HuH-7.5 (cell line): ENCODE data around the gene ST6GALNAC2.
"Not testable (repeated sequence)": the region's sequence is repeated elsewhere in the genome, so short reads cannot be mapped to it uniquely, and the experiment has no call there.

Source experiments
- DNase-seq: peaks from one replicate; pipeline ENCODE4 v3.0.0; 2011; ENCODE audit warnings: low spot score

Gene ST6GALNAC2

GRCh38 chr17:76570457-76570856 lies 15.2 kb downstream of the ST6GALNAC2 start:
- DNase-seq, result no peak

DNA sequence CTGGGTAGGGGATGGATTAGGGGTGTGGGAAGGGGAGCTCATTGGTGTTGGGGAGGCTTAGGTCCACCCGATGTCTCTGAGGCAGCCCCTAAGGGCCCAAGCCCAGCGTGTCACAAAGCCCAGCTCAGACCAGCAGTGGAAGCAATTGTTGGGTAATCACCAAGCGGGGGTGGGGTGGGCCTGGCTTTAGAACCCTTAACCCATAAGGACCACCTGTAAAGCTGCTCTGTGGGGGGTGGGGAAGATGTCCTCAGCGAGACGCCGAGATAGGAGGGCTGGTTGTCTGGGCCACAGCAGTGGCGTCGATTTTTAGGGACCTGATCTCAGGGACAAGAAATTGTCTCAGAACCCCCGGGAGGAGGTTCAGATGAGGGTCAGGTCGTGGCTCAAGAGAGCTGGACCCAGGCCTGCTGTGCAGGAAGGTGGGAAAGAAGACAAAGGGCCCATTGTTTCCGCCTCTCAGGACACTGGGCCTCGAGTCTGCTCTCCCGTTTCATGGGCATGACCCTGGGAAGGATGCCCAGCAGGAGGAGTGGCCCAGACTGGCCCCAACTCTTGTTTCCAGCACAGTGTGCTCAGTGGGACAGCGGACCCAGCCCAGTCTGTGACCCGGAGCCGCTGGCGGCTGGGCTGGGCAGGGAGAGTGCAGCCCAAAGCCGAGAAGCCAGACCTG lies 15.9 kb downstream of the ST6GALNAC2 start:
- DNase-seq, result no peak

DNA sequence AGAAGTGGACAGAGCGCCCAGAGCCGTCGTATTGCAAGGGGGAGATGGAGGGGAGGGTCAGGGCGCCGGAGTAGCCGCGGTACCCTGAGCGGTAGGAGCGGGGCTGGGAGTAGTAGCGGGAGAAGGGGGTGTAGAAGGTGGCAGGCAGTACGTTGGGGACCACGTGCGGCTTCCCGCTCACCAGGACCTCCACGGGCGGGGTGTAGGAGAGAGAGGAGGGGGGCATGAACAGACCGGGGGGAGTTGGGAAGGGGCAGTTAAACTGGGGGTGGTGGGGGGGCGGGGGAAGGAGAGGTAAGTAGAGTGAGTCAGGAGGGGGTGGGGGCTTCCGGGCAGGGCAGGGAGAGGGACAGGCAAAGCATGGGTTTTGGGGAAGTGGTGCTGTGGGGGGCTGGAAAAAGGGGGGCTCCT lies 16.8 kb downstream of the ST6GALNAC2 start:
- DNase-seq, result no peak

GRCh38 chr17:76567634-76568432 lies 17.8 kb downstream of the ST6GALNAC2 start:
- DNase-seq, result no peak

- DNase-seq, result no peak
Observed at GRCh38 chr17:76566988-76567431, 18.6 kb downstream of the ST6GALNAC2 start.

DNA sequence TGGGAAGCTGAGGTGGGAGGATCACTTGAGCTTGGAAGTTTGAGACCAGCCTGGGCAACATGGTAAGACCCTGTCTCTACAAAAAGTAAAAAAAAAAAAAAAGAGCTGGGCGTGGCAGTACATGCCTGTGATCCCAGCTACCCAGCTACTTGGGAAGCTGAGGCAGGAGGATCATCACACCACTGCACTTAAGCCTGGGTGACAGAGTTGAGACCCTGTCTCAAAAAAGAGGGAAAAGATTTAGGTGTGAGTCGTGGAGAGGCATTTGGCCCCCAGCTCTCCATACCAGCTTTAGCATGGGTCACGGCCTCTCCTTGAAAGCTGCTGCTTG lies 19.1 kb downstream of the ST6GALNAC2 start:
- no peak for DNase-seq

DNA sequence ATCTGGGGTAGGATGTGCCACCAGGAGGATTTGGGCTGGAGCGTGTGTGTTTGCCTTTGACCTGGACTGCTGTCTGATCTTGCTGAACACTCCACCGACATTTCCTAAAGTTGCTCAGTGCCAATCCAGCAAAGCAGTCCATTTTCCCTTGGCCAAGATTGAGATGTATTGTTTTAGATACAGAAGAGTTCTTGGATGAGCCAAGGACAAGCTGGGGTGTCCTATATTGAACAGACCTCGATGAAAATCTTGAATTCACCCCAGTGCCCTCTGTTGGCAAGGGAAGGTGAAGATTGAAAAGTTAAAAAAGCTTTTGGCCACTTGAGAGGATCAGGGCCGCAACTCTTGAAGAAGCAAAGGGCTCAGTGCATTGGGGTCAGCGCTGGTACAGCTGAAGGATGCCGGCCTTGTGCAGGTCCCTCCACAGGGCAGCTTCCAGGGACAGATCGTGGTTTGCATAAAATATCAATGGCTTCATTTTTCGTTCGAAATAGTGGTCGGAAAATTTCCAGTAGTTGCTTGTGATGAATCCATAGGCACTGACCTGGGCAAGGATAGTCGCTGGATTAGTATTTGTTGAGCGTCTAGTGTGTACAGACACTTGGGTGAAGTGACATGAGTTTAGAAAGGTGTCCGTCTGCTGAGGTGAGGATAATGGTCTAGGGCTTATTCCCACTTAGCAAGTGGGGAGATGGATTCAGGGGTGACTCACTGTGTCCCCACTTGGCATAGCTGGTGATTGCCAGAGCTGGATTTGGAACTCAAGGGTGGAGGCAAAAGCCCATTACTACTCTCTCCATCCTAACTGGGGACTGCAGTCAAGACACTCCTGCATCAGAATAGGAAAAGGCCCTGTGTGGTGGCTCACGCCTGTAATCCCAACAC lies 19.7 kb downstream of the ST6GALNAC2 start:
- DNase-seq, result no peak

- not testable (repeated sequence) for DNase-seq
Observed at GRCh38 chr17:76564991-76565727, 20.5 kb downstream of the ST6GALNAC2 start.

- not testable (repeated sequence) for DNase-seq
Observed at GRCh38 chr17:76563359-76563758, 22.3 kb downstream of the ST6GALNAC2 start.

DNA sequence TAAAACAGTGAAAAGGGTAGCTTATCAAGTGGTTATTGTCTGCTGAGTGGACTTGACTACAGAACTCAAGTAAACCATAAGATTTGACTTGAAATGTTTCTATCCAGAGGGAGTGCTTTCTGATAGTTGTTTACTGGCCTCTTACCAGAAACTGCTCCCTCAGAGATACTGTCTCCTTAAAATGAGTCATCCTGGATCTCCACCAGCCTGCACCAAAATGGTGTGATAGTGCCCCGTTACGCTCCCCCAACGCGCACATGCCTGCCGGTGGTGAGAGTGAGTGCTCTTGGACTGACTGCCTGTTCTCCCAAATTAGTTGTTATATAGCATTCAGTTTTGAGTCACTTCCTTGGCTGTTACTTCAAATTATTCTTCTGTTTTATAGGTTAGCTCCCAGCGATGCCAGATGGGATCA lies 22.9 kb downstream of the ST6GALNAC2 start:
- no peak for DNase-seq

DNA sequence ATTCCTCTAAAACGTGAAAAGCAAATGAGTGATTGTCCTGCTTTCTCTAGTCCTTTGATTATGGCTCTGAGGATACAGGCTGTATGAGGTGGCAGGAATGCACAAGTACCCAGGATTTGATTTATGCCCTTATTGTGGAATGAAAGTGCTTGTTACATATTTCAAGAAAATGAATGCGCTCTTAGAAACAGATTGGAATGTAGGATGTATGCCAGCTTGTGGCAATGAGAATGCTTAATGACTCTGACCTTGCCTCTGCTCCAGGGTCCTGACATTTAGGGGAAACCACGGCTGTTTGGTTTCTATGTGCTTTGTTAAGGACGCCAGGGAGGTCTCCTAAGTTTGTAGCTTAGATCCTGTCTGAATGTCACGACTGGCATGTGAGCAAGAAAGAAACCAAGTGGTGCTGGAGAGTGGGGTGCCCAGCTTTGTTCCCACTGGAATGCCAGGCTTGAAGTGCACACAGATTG lies 23.8 kb downstream of the ST6GALNAC2 start:
- no peak for DNase-seq

DNA sequence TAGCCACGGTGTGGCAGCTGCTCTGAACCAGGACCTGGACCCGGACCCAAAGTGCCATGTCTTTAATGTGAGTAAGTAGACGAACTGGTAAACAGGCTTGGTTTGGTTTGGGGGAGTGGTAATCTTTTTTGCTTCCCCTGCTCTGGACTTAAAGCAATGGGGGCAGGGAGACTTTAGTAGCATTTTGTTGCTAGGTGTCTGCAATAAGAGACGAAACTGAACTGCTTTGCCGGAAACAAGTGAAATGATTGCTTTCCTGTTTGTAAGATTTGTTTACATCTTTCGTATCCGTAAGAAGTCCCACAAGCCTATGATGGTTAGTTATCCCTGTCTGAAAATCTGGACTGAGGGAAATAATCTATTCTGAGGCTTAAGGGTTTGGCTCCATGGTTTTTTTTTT lies 24.3 kb downstream of the ST6GALNAC2 start:
- DNase-seq, result no peak

- DNase-seq, result no peak
Observed at GRCh38 chr17:76560877-76561221, 24.8 kb downstream of the ST6GALNAC2 start.

DNA sequence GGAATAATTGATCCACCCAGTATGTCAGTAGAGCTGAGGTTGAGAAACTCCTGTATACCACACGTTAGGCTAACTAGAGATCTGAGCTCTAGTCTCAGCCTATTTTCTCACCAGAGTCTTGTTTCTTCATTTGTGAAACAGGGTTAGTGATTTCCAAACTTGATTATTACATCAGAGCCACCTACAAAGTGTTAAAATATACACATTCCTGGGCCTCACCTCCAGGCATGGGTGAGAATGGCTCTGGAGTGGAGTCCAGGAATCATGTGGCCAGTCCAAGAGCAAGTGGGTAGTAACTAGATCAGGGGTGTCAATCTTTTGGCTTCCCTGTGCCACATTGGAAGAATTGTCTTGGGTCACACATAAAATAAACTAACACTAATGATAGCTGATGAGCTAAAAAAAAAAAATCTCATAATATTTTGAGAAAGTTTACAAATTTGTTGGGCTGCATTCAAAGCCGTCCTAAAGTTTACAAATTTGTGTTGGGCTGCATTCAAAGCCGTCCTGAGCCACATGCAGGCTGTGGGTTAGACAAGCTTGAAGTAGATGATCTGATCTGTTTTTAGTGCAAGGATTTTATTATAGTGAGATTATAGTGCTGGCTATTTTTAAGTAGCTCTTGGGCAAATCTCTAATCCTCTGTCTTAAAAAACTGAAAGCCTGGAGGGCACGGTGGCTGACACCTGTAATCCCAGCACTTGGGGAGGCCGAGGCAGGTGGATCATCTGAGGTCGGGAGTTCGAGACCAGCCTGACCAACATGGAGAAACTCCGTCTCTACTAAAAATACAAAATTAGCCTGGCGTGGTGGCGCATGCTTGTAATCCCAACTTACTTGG lies 25.4 kb downstream of the ST6GALNAC2 start:
- DNase-seq, result no peak

- not testable (repeated sequence) for DNase-seq
Observed at GRCh38 chr17:76559460-76559859, 26.2 kb downstream of the ST6GALNAC2 start.

DNA sequence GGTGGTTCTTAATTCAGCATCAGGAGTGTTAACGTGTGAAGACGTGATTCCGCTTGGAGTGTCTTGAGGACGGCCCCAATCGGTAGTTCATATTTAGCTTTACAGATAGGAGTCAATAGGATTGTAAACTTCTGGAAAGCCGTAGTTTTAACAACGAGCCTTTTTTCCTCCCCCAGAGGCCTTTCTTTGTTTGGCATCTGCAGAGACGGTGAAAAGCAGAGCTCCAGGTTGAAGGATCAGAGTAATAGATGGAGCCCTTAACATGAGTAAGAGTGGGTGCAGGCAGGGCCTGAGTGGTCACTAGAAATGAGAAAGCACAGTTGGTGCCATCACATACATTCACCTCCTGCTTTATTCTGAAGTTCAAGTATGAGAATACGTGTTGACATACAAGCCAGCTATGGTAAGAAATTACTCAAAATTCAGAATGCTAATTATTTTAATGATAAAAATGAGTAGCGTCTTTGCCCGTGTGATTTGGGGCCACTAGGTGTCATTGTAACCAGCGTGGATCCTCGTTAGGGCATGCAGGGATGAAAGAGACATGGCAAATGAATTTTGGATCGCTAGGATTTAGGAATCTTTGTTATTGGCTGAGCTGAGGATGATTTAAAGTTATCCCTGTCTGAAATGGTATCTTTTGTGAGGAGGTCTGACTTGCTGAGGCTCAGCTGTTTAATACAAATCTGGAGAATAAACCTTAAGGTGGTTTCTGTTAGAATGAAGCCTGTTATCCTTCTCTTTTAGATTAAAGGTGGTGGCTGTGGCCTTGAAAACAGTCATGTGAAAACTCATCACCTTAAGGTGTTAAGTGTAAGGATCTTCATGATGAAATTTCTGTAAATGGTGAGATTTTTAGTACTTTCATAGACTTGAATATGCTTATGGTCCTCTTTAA lies 27.2 kb downstream of the ST6GALNAC2 start:
- no peak for DNase-seq

DNA sequence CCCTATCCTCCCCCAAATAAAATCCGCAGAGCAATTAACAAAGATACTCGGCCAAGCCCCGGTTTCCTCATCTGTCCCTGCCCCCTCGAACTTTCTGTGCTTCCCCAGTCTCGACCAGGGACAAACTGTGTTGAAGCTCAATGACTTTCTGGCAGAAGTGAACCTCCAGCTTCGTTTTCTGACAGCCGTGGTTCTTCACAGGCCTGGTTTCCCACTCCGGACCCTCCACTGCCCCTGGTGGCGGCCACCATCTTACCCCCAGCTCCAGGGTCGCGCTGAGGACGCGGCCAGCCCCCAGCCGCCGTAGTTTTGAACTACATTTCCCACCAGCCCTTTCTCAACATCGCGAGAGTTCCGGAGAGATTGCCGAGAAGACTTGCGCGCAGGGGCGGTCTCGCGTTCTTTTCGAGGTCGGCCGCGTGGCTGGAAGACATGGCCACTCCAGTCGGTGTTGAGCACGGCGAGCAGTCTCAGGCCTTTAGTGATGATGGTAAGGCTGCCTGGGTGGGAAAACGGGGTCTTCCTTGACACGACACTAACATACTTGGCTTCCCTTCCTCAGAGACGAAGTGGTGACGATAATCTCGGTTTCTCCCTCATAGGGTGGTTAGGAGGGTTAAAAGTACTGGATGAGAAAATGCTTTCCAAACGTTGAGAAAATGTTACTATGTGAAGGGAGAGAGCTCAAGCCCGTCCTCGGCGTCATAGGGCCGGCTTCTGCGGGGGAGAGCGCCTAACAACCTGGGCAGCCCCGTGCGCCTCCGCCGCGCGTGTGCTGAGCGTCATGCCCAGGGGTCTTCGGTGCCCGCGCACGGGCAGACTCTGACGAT lies 28.1 kb downstream of the ST6GALNAC2 start:
- DNase-seq, result peak; percentile 55

GRCh38 chr17:76556765-76557367 lies 28.8 kb downstream of the ST6GALNAC2 start:
- no peak for DNase-seq

DNA sequence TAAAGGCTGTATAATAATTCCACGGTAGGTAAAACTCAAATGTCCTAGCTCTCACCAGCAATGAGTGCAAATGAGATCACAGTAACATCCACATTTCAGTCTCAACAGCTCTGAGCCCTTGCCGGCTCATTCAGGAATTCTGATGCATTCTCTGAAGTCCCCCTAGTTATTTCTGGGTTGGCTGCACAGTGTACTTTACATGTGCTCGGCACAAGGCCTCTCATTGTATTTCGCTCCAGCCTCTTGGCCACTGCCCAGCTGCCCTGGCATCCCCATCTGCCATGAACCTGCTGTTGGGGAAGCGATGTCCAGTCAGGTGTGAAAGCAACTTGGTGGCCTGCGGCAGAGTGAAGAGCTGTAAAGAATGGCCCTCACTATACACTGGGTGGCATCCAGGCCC lies 31.5 kb downstream of the ST6GALNAC2 start:
- DNase-seq, result no peak
